Naive thymus-derived CD4-positive, alpha-beta T cell (primary cell): ENCODE measurements around the gene CSTF1. TPM values are rescaled to one million over a fixed set of nuclear protein-coding genes. Genes with fewer than 3 reads are reported as not detected.

Experiments
- ATAC-seq: fragments of 150-1000 bp; cut with Tn5 transposase; 2 replicates; pipeline ENCODE4 v1.10.0; 2021; ENCODE audit warnings: mild to moderate bottlenecking, moderate library complexity
- CTCF ChIA-PET: fragments of 350-600 bp; sonication (Branson Sonifier 250); formaldehyde crosslinking; loops from one replicate; lab custom pipeline; 2021; ENCODE audit warnings: antibody characterized with exemption; lab: Charles Lee
- POLR2A ChIA-PET: fragments of 350-600 bp; sonication (Branson Sonifier 250); formaldehyde crosslinking; loops from one replicate; lab custom pipeline; 2021; ENCODE audit warnings: antibody characterized with exemption, inconsistent platforms; lab: Charles Lee
- DNase-seq, 9 donors: peaks; one replicate each; pipeline versions ENCODE4 v3.0.0 to v3.0.0-alpha.2; 2020 to 2022; ENCODE audit warnings: mixed read lengths in 1 of 9
- H3K27ac ChIP-seq: one replicate; pipeline ENCODE4 v1.7.0; 2013; ENCODE audit warnings: mild to moderate bottlenecking, low read depth, low read length, moderate library complexity
- H3K27me3 ChIP-seq, 2 donors: one replicate each; pipeline ENCODE4 v1.7.0; 2013; ENCODE audit warnings: low read length in 2 of 2, mild to moderate bottlenecking in 2 of 2, moderate library complexity in 2 of 2; ENCODE audit not compliant: control insufficient read depth in 2 of 2, insufficient read depth in 2 of 2
- H3K36me3 ChIP-seq, 3 experiments: 1 replicate in 2 of 3; 2 replicates in 1 of 3; pipeline ENCODE4 v1.7.0; 2013; ENCODE audit warnings: low read length in 3 of 3, mild to moderate bottlenecking in 3 of 3, moderate library complexity in 1 of 3; ENCODE audit not compliant: insufficient read depth in 3 of 3, control insufficient read depth in 2 of 3
- H3K4me1 ChIP-seq, 2 donors: one replicate each; pipeline ENCODE4 v1.7.0; 2013; ENCODE audit warnings: low read length in 2 of 2, mild to moderate bottlenecking in 2 of 2, moderate library complexity in 1 of 2; ENCODE audit not compliant: control insufficient read depth in 2 of 2, insufficient read depth in 2 of 2
- H3K4me3 ChIP-seq: 2 replicates; pipeline ENCODE4 v1.7.0; 2013; ENCODE audit warnings: mild to moderate bottlenecking, low read length
- H3K9me3 ChIP-seq, 3 experiments: 1 replicate in 2 of 3; 2 replicates in 1 of 3; pipeline ENCODE4 v1.7.0; 2013; ENCODE audit warnings: low read length in 3 of 3; ENCODE audit not compliant: control insufficient read depth in 2 of 3
- H3K27ac Mint-ChIP-seq, 9 donors: one replicate each; pipeline ENCODE4 v1.8.0; 2020 to 2022; ENCODE audit warnings: mixed read lengths in 9 of 9, mild to moderate bottlenecking in 8 of 9, moderate library complexity in 5 of 9, inconsistent platforms in 2 of 9
- H3K27me3 Mint-ChIP-seq, 5 donors: one replicate each; pipeline ENCODE4 v1.8.0; 2021 to 2022; ENCODE audit warnings: mixed read lengths in 5 of 5, mild to moderate bottlenecking in 1 of 5
- H3K36me3 Mint-ChIP-seq, 5 donors: one replicate each; pipeline ENCODE4 v1.8.0; 2020 to 2022; ENCODE audit warnings: mixed read lengths in 5 of 5, mild to moderate bottlenecking in 3 of 5, inconsistent platforms in 1 of 5
- H3K4me1 Mint-ChIP-seq, 7 donors: one replicate each; pipeline ENCODE4 v1.8.0; 2020 to 2022; ENCODE audit warnings: mixed read lengths in 7 of 7, mild to moderate bottlenecking in 3 of 7, inconsistent platforms in 1 of 7
- H3K4me3 Mint-ChIP-seq, 10 donors: one replicate each; pipeline ENCODE4 v1.8.0; 2020 to 2022; ENCODE audit warnings: mild to moderate bottlenecking in 10 of 10, mixed read lengths in 10 of 10, moderate library complexity in 6 of 10, inconsistent platforms in 2 of 10
- H3K9me3 Mint-ChIP-seq, 11 donors: one replicate each; pipeline ENCODE4 v1.8.0; 2020 to 2022; ENCODE audit warnings: mixed read lengths in 11 of 11, mild to moderate bottlenecking in 4 of 11, inconsistent platforms in 1 of 11, moderate library complexity in 1 of 11
- intact Hi-C, 2 donors: fragments of 100-400 bp; cut with micrococcal nuclease; formaldehyde crosslinking; loops; one replicate each; pipeline ENCODE4 v1.15.1; 2023
- polyA plus RNA-seq, 2 donors: library from polyadenylated mRNA; unstranded; fragments of 300-500 nt; fragmentation: Illumina TruSeq; gene quantifications; one replicate each; pipeline ENCODE4 v1.2.3, GENCODE V29; 2021
- total RNA-seq, 6 experiments: library from RNA in 5 of 6; stranded (reverse) in 5 of 6; gene quantifications; 1 replicate in 5 of 6; 2 replicates in 1 of 6; pipeline ENCODE4 v1.2.3 and lab custom pipeline; 2021 to 2026

The CSTF1 gene
- total and polyA plus RNA-seq, 7 experiments from 2014 or later: 16.4 to 50.7 (median 35.9) TPM

GRCh38 chr20:56348305-56348693 lies 44.1 kb upstream of the CSTF1 start:
- Mint-ChIP-seq H3K9me3 (no peaks in the 10 kb centered on the region), H3K4me1 (peaks cover 0 to 11% (median 5%) of the 10 kb centered on the region in 7 donors), H3K4me3 (no peak overlapping the region), H3K27ac (no peak overlapping the region), H3K36me3 (no peaks in the 10 kb centered on the region), H3K27me3 (peaks cover 18 to 55% (median 42%) of the 10 kb centered on the region in 5 donors)
- Histone ChIP-seq H3K27me3 (peaks cover 0 to 10% of the 10 kb centered on the region in 2 donors), H3K4me1 (no peaks in the 10 kb centered on the region), H3K9me3 (no peaks in the 10 kb centered on the region), H3K4me3 (no peak overlapping the region), H3K36me3 (no peaks in the 10 kb centered on the region), H3K27ac (no peak overlapping the region)
- intact Hi-C loops: loop anchor here in 1 of 2 donors (10.0 kb wide), 1 partner anchor 1703 kb away; no protein-coding TSS in a partner anchor
- no peak for ATAC-seq
- CTCF ChIA-PET: interaction anchor here (1.5 kb wide), 1 partner anchor 9 kb away, joined by 3 read pairs; no protein-coding TSS in a partner anchor
- POLR2A ChIA-PET: interaction anchor here (0.6 kb wide), 1 partner anchor 18 kb away, joined by 5 read pairs; no protein-coding TSS in a partner anchor
- no peak for DNase-seq

- Histone ChIP-seq H3K27me3 (peaks cover 0 to 5% of the 10 kb centered on the region in 2 donors), H3K36me3 (no peaks in the 10 kb centered on the region), H3K27ac (no peak overlapping the region), H3K9me3 (no peaks in the 10 kb centered on the region), H3K4me1 (no peaks in the 10 kb centered on the region), H3K4me3 (no peak overlapping the region)
- Mint-ChIP-seq H3K9me3 (no peaks in the 10 kb centered on the region), H3K27me3 (peaks cover 13 to 51% (median 38%) of the 10 kb centered on the region in 5 donors), H3K36me3 (no peaks in the 10 kb centered on the region), H3K27ac (no peak overlapping the region), H3K4me1 (peaks cover 0 to 7% (median 2%) of the 10 kb centered on the region in 7 donors), H3K4me3 (no peak overlapping the region)
- intact Hi-C loops: loop anchor here in 1 of 2 donors (10.0 kb wide), 1 partner anchor 1704 kb away; no protein-coding TSS in a partner anchor
- no peak for ATAC-seq
- no peak for DNase-seq
- CTCF ChIA-PET: no interaction called here
- POLR2A ChIA-PET: interaction anchor here (0.6 kb wide), 1 partner anchor 18 kb away, joined by 5 read pairs; no protein-coding TSS in a partner anchor
These were observed 43.7 kb upstream of the CSTF1 start for GRCh38 chr20:56348746-56349145.

GRCh38 chr20:56350842-56351241 lies 41.6 kb upstream of the CSTF1 start:
- ChIA-PET POLR2A (no interaction called here), CTCF (no interaction called here)
- Histone ChIP-seq H3K27ac (no peak overlapping the region), H3K27me3 (no peaks in the 10 kb centered on the region), H3K36me3 (no peaks in the 10 kb centered on the region), H3K4me3 (no peak overlapping the region), H3K4me1 (no peaks in the 10 kb centered on the region), H3K9me3 (no peaks in the 10 kb centered on the region)
- intact Hi-C loops: no loop called here
- peaks cover 0 to 5% (median 0%) of the 10 kb centered on the region in 7 donors for H3K4me1 Mint-ChIP-seq
- no peaks in the 10 kb centered on the region for H3K36me3 Mint-ChIP-seq
- H3K4me3 Mint-ChIP-seq: no peak overlapping the region
- H3K9me3 Mint-ChIP-seq: no peaks in the 10 kb centered on the region
- no peak overlapping the region for H3K27ac Mint-ChIP-seq
- no peak for ATAC-seq
- peaks cover 6 to 30% (median 21%) of the 10 kb centered on the region in 5 donors for H3K27me3 Mint-ChIP-seq
- DNase-seq: no peak

- Mint-ChIP-seq H3K4me3 (no peak overlapping the region), H3K9me3 (no peaks in the 10 kb centered on the region), H3K36me3 (no peaks in the 10 kb centered on the region), H3K4me1 (peaks cover 0 to 5% (median 0%) of the 10 kb centered on the region in 7 donors), H3K27ac (no peak overlapping the region), H3K27me3 (peaks cover 0 to 23% (median 13%) of the 10 kb centered on the region in 5 donors)
- Histone ChIP-seq H3K9me3 (no peaks in the 10 kb centered on the region), H3K27ac (no peak overlapping the region), H3K4me3 (no peak overlapping the region), H3K4me1 (no peaks in the 10 kb centered on the region), H3K36me3 (no peaks in the 10 kb centered on the region), H3K27me3 (no peaks in the 10 kb centered on the region)
- ATAC-seq (no peak), DNase-seq (no peak)
- CTCF ChIA-PET: interaction anchor here (0.6 kb wide), 1 partner anchor 1561 kb away, joined by 3 read pairs; no protein-coding TSS in a partner anchor
- POLR2A ChIA-PET: interaction anchor here (0.8 kb wide), 1 partner anchor 1245 kb away, joined by 3 read pairs; no protein-coding TSS in a partner anchor
- intact Hi-C loops: no loop called here
These were observed 39.9 kb upstream of the CSTF1 start for GRCh38 chr20:56352345-56353055.

- Mint-ChIP-seq H3K27ac (no peak overlapping the region), H3K4me3 (no peak overlapping the region), H3K4me1 (peaks cover 0 to 6% (median 3%) of the 10 kb centered on the region in 7 donors), H3K9me3 (no peaks in the 10 kb centered on the region), H3K27me3 (peaks cover 0 to 19% (median 7%) of the 10 kb centered on the region in 5 donors), H3K36me3 (no peaks in the 10 kb centered on the region)
- ChIA-PET CTCF (no interaction called here), POLR2A (no interaction called here)
- no peaks in the 10 kb centered on the region for H3K9me3 ChIP-seq
- H3K4me1 ChIP-seq: no peaks in the 10 kb centered on the region
- DNase-seq (no peak), ATAC-seq (no peak)
- H3K27ac ChIP-seq: no peak overlapping the region
- H3K36me3 ChIP-seq: no peaks in the 10 kb centered on the region
- H3K4me3 ChIP-seq: no peak overlapping the region
- H3K27me3 ChIP-seq: no peaks in the 10 kb centered on the region
- intact Hi-C loops: no loop called here
These were observed 39.1 kb upstream of the CSTF1 start for GRCh38 chr20:56353356-56353755.

GRCh38 chr20:56358070-56358469 lies 34.4 kb upstream of the CSTF1 start:
- Mint-ChIP-seq H3K36me3 (peaks cover 0 to 4% (median 0%) of the 10 kb centered on the region in 5 donors), H3K27me3 (peaks cover 0 to 4% (median 0%) of the 10 kb centered on the region in 5 donors), H3K9me3 (no peaks in the 10 kb centered on the region), H3K4me1 (peaks cover 13 to 29% (median 22%) of the 10 kb centered on the region in 7 donors), H3K4me3 (peak overlapping the region; percentile 60 to 93 (median 83)), H3K27ac (peak overlapping the region in 7 of 9 donors; percentile 41 to 78 (median 56))
- H3K4me1 ChIP-seq: peaks cover 0 to 14% of the 10 kb centered on the region in 2 donors
- no peaks in the 10 kb centered on the region for H3K27me3 ChIP-seq
- H3K27ac ChIP-seq: no peak overlapping the region
- ATAC-seq: no peak
- DNase-seq: no peak
- POLR2A ChIA-PET: interaction anchor here (1.1 to 3.2 kb wide), 4 partner anchors 35 to 111 kb away, joined by 3 to 23 read pairs (median 6); partner anchors contain the start of genes AURKA, CASS4, CSTF1 and RTF2
- intact Hi-C loops: loop anchor here (1.0 to 2.0 kb wide), 4 partner anchors 34 to 1951 kb away; partner anchors contain the start of genes AURKA (in 2 of the 2), CSTF1 (in 2 of the 2), RAB22A (in 1 of the 2) and RAE1 (in 1 of the 2)
- H3K9me3 ChIP-seq: no peaks in the 10 kb centered on the region
- no peak overlapping the region for H3K4me3 ChIP-seq
- CTCF ChIA-PET: interaction anchor here (1.6 kb wide), 1 partner anchor 54 kb away, joined by 3 read pairs; the partner anchor contains the start of gene CASS4
- no peaks in the 10 kb centered on the region for H3K36me3 ChIP-seq
